ENCODE measurements around the gene POU6F2.
A peak's percentile ranks its signal among the peaks of the same experiment; 100 is the strongest.

Gene POU6F2

DNA sequence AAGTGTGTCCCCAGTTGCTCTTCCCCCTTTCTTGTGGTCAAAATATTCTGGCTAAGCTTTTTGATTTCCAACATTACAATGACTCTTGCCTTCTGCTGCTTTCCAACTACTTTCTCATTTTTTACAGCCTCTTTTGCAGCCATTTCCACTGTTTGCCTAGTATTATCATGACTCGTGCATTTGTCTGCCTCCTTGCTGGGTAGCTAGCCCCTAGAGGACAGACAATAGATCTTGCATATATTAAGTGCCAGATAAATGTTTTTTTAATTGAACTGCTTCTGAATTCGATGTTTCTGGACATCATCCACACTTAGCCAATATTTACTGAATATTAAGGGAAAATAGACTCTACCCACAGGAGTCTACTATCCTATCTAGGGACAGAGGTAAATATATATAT lies 124.5 kb downstream of the POU6F2 start:
- TF ChIP-seq, protein P1, sequence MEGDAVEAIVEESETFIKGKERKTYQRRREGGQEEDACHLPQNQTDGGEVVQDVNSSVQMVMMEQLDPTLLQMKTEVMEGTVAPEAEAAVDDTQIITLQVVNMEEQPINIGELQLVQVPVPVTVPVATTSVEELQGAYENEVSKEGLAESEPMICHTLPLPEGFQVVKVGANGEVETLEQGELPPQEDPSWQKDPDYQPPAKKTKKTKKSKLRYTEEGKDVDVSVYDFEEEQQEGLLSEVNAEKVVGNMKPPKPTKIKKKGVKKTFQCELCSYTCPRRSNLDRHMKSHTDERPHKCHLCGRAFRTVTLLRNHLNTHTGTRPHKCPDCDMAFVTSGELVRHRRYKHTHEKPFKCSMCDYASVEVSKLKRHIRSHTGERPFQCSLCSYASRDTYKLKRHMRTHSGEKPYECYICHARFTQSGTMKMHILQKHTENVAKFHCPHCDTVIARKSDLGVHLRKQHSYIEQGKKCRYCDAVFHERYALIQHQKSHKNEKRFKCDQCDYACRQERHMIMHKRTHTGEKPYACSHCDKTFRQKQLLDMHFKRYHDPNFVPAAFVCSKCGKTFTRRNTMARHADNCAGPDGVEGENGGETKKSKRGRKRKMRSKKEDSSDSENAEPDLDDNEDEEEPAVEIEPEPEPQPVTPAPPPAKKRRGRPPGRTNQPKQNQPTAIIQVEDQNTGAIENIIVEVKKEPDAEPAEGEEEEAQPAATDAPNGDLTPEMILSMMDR (conservative IDR thresholded peaks at IDR 0.05; ENCODE audit: low read depth, low read length): no peak
- DNase-seq (ENCODE audit: low read depth): no peak
- no peak overlapping the region for H3K4me3 ChIP-seq (ENCODE audit: low read depth, low read length)

DNA sequence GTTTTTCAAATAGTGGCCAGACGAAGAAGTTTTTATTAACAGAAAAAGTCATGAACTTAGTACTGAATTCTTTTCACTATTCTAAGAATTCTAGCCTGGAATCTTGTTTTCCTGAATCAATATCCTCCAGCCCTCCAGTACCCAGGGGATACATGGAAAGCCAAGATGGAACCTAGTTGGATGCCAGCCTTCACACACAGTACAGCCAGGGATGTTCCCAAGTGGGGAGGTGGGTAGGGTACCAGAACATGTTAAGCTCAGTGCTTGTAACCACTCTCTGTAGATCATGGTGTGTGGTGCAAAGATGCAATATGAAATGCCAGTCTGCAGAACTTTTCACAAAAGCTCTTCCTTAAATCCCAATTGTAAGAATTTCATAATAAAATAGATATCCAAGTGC lies 128.0 kb downstream of the POU6F2 start:
- TF ChIP-seq, protein P1 (conservative IDR thresholded peaks at IDR 0.05; ENCODE audit: low read depth, low read length): no peak
- DNase-seq (ENCODE audit: low read depth): no peak
- no peak overlapping the region for H3K4me3 ChIP-seq (ENCODE audit: low read depth, low read length)

- TF ChIP-seq, protein P1 (conservative IDR thresholded peaks at IDR 0.05; ENCODE audit: low read depth, low read length): no peak
- no peak for DNase-seq (ENCODE audit: low read depth)
- H3K4me3 ChIP-seq (ENCODE audit: low read depth, low read length): no peak overlapping the region
Measured at GRCh38 chr7:39125846-39126245, 148.1 kb downstream of the POU6F2 start.

- TF ChIP-seq, protein P1 (conservative IDR thresholded peaks at IDR 0.05; ENCODE audit: low read depth, low read length): no peak
- H3K4me3 ChIP-seq (ENCODE audit: low read depth, low read length): no peak overlapping the region
- DNase-seq (ENCODE audit: low read depth): no peak
Measured at GRCh38 chr7:39127058-39127457, 149.3 kb downstream of the POU6F2 start.

GRCh38 chr7:39128287-39128843 lies 150.7 kb downstream of the POU6F2 start:
- H3K4me3 ChIP-seq (ENCODE audit: low read depth, low read length): no peak overlapping the region
- TF ChIP-seq, protein P1 (conservative IDR thresholded peaks at IDR 0.05; ENCODE audit: low read depth, low read length): no peak
- DNase-seq (ENCODE audit: low read depth): no peak

DNA sequence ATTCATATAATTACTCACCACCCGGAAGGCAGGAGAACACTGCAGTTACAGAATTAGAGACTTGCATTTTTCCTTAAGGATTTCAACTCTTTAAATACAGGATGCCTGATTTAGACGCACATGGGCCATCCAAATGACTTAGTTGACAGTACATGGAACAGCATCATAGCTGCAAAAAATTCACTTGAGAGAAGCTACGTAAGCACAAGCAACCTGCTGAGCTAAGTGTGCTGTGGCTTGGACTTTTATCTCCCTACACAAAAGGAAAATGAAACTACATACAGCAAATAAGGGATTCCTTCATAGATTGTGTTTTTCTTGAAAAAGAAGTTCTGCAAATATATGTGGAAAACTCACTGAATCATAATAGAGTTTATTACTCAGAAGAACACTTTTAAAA lies 152.6 kb downstream of the POU6F2 start:
- no peak overlapping the region for H3K4me3 ChIP-seq (ENCODE audit: low read depth, low read length)
- TF ChIP-seq, protein P1 (conservative IDR thresholded peaks at IDR 0.05; ENCODE audit: low read depth, low read length): no peak
- DNase-seq (ENCODE audit: low read depth): peak; percentile 12

DNA sequence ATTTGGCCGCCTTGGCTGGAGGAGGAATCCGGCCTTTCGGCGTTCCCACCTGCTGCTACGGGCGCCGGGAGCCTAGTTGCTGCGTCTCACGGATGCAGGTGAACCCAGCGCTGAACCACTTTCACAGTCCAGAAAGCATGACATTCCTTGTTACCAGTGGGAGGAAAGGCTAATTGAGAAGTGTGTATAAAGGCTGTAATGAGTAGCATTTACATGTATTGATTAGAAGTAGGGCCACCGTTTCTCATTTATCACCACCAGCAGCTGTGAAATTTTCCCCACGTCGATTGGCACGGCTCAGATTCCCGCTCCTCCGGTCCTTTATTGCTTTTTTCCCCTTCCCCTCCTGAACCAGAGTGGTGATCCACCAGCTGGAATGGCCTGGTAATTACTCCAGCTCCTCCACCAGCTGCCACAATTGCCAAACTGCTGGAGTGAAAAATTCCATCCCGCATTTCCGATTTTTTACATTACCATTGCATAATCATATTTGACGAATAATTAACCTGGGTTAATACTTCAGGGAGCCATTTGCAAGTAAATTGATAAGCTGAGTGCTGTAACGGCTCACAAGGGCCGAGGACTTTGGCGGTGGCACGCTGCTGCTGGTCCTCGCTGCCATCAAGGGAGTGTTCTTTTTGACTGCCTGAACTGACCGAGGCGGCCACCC lies 153.3 kb downstream of the POU6F2 start:
- DNase-seq (ENCODE audit: low read depth): no peak
- TF ChIP-seq, protein P1 (conservative IDR thresholded peaks at IDR 0.05; ENCODE audit: low read depth, low read length): no peak
- no peak overlapping the region for H3K4me3 ChIP-seq (ENCODE audit: low read depth, low read length)

All from choroid plexus epithelial cell (primary cell).